HG03558 (cell line): ENCODE data around the gene ITGAD.

Source experiments
- ATAC-seq: cut with Tn5 transposase; IDR thresholded peaks from one replicate; pipeline ENCODE4 v1.9.1; 2021; ENCODE audit warnings: moderate number of reproducible peaks; ENCODE audit not compliant: unreplicated experiment; ENCODE audit errors: extremely low read depth

ITGAD gene

DNA sequence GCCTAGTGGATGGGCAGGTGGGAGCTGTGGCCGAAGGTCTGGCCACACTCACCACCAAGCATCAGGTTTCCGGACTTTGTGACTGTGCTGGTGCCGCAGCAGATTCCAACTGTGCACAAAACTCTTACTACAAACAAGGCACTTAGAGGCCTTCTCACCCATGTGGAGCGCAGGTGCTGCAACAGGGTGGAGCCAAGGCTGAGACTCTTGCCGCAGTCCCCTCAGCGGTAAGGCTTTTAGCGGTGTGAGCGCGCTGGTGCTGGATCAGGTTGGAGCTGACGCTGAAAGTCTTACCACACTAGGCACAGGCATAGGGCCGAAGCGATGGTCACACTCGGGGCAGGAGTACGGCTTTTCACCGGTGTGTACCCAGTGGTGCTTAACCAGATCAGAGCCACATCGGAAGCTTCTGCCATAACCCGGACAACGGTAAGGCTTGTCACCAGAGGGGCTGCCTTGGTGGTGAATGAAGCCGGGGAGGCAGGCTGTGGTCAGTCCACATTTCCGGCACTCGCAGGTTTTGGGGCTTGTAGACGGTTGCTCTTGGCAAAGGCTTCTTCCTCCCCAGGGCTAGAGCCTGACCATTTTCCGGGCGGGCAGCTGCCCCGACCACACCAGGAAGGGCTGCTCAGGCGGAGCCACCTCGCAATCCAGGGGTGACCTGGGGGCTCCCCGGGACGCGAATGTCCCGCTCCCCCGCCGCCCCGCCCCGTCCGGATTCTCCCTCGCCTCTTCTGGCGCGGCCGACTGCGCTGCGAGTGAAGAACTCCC lies 65.1 kb downstream of the ITGAD start:
- ATAC-seq, result no peak

- ATAC-seq, result peak; percentile 50
Measured at GRCh38 chr16:31458844-31459686, 65.9 kb downstream of the ITGAD start, which contains the start of gene ARMC5. Gene ARMC5, plus strand, starts transcription at chr16:31459501. Its CDS starts 24 bp downstream, at chr16:31459525.

GRCh38 chr16:31459687-31460581 lies 66.8 kb downstream of the ITGAD start:
- peak; percentile 39 for ATAC-seq

GRCh38 chr16:31460582-31461002 lies 67.5 kb downstream of the ITGAD start:
- ATAC-seq, result no peak

GRCh38 chr16:31461201-31461920 lies 68.2 kb downstream of the ITGAD start:
- no peak for ATAC-seq

DNA sequence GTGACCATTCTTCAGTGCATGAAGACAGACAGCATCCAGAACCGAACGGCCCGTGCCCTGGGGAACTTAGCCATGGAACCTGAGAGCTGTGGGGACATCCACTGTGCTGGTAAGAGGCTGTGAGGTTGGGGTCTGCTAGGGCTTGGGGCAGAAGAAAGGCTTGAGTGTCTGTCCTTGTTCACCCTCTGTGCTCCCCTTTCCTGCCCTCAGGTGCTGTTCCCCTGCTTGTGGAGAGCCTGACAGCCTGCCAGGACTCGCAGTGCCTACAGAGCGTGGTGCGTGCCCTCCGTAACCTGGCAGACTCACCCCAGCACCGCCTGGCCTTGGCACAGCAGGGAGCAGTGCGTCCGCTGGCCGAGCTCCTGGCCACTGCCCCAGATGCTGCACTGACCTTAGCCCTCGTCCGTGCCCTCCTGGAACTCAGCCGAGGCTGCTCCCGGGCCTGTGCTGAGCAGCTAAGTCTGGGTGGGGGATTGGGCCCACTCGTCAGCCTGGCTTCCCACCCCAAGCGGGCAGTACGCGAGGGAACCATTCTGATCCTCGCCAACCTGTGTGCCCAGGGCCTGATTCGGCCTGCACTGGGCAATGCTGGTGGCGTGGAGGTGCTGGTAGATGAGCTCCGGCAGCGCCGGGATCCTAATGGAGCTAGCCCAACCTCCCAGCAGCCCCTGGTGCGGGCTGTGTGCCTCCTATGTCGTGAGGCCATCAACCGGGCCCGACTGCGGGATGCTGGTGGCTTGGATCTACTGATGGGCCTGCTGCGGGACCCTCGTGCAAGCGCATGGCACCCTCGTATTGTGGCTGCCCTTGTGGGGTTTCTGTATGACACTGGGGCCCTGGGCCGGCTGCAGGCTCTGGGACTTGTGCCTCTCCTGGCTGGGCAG lies 69.0 kb downstream of the ITGAD start:
- ATAC-seq, result no peak

DNA sequence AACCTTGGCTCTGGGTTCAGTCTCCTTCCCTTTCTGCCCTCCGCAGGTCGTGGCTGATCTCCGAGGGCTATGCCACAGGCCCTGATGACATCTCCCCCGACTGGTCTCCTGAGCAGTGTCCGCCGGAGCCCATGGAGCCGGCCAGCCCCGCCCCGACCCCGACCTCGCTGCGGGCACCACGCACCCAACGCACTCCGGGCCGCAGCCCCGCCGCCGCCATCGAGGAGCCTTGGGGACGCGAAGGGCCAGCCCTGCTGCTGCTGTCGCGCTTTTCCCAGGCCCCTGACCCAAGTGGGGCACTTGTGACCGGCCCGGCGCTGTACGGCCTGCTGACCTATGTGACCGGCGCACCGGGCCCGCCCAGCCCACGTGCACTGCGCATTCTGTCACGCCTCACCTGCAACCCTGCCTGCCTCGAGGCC lies 71.2 kb downstream of the ITGAD start:
- ATAC-seq, result no peak

- no peak for ATAC-seq
Measured at GRCh38 chr16:31464781-31465260, 71.7 kb downstream of the ITGAD start.

- no peak for ATAC-seq
Measured at GRCh38 chr16:31465788-31466370, 72.7 kb downstream of the ITGAD start.

GRCh38 chr16:31466381-31466841 lies 73.3 kb downstream of the ITGAD start:
- no peak for ATAC-seq

DNA sequence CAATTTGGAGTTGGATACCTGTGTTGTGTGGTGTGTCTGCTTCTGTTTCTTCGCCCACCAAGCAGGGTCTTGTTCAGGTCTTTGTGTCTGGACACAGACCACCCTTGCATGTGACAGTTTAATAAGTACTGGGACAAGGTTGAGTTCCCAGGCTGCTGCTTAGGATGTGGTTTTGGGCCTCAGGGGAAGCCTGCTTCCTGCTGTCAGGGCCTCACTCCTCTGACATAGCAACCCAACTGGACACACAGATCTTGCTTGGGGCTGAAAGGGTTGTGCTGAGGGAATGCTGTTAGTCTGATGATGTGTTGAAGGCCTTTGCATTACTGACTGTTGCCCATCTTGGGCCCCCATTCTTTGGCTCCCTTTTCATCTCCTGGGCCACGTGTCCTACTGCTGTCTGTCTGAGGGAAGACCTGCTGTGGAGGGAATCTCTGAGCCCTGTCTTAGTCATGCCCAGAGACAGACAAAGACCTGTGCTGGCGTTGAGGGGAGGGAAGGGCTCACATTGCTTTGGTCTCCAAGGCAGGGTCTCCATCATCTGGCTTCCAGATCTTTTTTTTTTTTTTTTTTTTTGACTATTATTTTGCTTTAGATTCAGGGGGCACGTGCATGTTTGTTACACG lies 74.1 kb downstream of the ITGAD start:
- no peak for ATAC-seq

DNA sequence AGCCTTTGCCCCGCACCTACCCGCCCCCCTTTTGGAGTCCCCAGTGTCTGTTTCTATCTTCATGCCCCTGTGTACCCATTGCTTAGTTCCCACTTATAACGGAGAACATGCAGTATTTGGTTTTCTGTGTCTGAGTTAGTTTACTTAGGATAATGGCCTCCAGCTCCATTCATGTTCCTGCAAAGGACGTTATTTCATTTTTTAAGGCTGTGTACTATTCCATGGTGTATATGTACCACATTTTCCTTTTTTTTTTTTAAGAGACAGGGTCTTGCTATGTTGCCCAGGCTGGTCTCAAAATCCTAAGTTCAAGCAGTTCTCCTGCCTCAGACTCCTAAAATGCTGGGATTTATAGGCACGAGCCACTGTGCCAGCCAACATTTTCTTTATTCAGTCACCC lies 74.7 kb downstream of the ITGAD start:
- no peak for ATAC-seq

GRCh38 chr16:31470615-31471014 lies 77.5 kb downstream of the ITGAD start:
- ATAC-seq, result no peak

DNA sequence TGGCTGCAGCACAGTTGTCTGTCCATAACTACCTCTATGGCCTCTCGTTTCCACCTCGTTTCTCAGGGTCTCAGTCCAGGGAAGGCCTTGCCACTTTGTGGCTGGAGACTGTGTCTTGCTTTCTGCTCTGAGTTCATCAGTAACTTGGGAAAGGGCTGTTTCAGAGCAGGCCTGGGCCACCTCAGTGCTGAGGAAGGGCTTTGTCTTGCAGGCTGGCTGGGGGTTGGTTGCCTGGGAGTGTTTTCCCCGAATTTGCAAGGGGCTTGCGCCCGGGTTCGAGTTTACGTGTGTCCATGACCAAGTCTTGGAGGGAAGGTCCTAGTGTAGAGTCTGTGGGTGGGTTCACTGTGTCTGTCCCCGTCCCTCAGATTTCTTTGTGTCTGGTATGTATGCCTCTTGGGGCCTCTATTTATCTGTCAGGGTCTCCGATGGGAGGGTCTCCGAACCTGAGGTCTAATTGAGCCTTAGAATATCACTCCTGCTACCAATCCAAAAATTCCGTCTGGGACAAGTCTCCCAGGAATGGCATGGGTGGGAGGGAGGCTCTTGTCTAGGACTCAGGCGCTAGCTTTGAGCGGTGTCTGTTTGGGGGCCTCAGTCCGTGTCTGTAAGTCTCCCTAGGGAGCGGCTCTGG lies 78.2 kb downstream of the ITGAD start:
- no peak for ATAC-seq

DNA sequence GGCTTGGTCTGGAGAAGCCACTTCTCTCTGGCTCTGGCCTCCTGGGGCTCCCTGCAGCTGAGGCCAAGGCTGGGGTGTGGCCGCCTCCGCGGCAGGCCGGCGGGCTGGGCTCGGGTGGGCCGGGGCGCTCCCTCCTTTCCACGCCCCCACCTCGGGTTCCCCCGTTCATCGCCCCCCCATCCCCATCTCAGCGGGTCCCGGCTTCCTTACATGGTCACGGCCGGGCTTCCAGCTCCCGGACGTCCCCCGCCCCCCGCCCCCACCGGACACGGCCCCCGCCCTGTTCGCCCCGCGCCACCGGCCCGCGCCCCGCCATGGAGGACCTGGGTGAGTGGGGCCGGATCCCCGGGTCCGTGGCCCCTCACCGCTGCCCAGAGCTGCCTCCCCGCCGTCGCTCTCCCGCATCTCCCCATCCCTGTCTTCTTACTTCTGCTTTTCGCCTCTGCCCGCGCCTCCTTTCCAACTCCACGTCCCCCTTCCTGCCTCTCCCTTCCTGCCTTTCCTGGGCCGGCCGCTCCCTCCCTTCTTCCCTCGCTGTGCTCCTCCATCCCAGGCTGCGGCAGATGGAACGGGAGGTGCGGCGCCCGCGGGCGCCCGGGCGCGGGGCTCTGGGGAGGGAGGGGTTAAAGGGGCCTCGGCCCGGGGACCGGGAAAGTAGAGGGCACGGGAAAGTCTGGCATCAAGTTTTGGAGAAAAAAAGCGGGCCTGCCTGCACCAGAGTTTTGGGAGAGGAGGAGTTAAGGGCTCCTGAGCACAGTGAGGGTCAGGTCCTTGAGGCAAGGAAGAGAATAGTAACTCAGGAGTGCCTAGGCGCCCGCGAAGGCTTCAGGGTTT lies 79.0 kb downstream of the ITGAD start, which contains the start of gene TGFB1I1:
TGFB1I1 (plus strand) TSS at position 278 of the 834 bp plus-strand sequence; CDS start at position 315, 37 bp downstream.
- ATAC-seq, result no peak

DNA sequence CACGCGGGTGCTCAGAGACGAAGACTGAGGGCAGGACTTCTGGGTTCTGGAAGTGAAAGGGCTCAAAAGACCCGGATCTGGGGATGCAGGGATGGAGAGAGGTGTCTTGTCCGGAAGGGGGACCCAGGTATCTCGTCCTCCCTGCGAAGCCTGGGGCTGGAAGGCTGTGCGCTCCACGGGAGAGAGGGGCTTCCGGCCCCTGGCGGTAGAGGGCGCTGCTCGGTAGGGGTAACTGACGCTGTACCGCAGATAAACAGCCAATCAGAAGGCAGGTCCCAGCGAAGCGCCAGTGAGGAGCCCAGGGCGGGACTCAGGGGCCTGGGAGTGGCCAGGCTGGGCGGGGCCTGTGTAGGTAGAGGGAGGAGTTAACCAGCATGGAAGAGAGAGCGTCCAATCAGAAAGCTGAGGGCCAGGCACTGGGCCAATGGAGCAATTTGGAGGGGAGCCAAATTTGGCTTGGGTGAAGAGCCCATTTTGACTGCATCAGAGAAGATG lies 79.6 kb downstream of the ITGAD start:
- ATAC-seq, result no peak
